Astrocyte (in vitro differentiated cells and primary cell): Measurements from ENCODE around the gene CENPA. TPM values are rescaled to one million over a fixed set of nuclear protein-coding genes. Genes with fewer than 3 reads are reported as not detected.
"Not testable (repeated sequence)": the region's sequence is repeated elsewhere in the genome, so short reads cannot be mapped to it uniquely, and the experiment has no call there.

ENCODE experiments used
- DNase-seq: peaks from one replicate; pipeline ENCODE4 v3.0.0-alpha.2; 2010; ENCODE audit warnings: low read depth
- FAIRE-seq: peaks from 2 replicates; lab custom pipeline; 2011; peaks lifted over from hg19 to GRCh38; lab: Jason Lieb, UNC
- H2AFZ ChIP-seq: 2 replicates; pipeline ENCODE4 v1.6.0; 2012; ENCODE audit warnings: low read depth, low read length, inconsistent platforms
- H3K27ac ChIP-seq: 2 replicates; pipeline ENCODE4 v1.5.1; 2011; ENCODE audit warnings: low read depth, low read length, inconsistent platforms
- H3K27me3 ChIP-seq: 2 replicates; pipeline ENCODE4 v1.6.0; 2011; ENCODE audit warnings: low read length, inconsistent platforms; ENCODE audit not compliant: insufficient read depth
- H3K36me3 ChIP-seq: 2 replicates; pipeline ENCODE4 v1.5.1; 2011; ENCODE audit warnings: low read length, inconsistent platforms; ENCODE audit not compliant: insufficient read depth
- H3K4me1 ChIP-seq: 2 replicates; pipeline ENCODE4 v1.5.1; 2011; ENCODE audit warnings: low read length, inconsistent platforms; ENCODE audit not compliant: insufficient read depth
- H3K4me2 ChIP-seq: 2 replicates; pipeline ENCODE4 v1.6.0; 2012; ENCODE audit warnings: low read length, inconsistent platforms
- H3K4me3 ChIP-seq: 2 replicates; pipeline ENCODE4 v1.5.1; 2011; ENCODE audit warnings: low read depth, mild to moderate bottlenecking, low read length, inconsistent platforms; ENCODE audit not compliant: insufficient read depth
- H3K79me2 ChIP-seq: 2 replicates; pipeline ENCODE4 v1.6.0; 2012; ENCODE audit warnings: mild to moderate bottlenecking, low read length, inconsistent platforms; ENCODE audit not compliant: insufficient read depth
- H3K9ac ChIP-seq: 2 replicates; pipeline ENCODE4 v1.6.0; 2012; ENCODE audit warnings: mild to moderate bottlenecking, low read length, inconsistent platforms
- H3K9me3 ChIP-seq: 2 replicates; pipeline ENCODE4 v1.5.1; 2012; ENCODE audit warnings: low read depth, mild to moderate bottlenecking, low read length, inconsistent platforms; ENCODE audit not compliant: insufficient read depth
- H4K20me1 ChIP-seq: 2 replicates; pipeline ENCODE4 v1.6.0; 2012; ENCODE audit warnings: low read length, inconsistent platforms; ENCODE audit not compliant: insufficient read depth
- H3K27ac Mint-ChIP-seq: one replicate; pipeline ENCODE4 v1.8.0; 2021; ENCODE audit warnings: mild to moderate bottlenecking, mixed read lengths; ENCODE audit not compliant: unreplicated experiment
- H3K27me3 Mint-ChIP-seq: one replicate; pipeline ENCODE4 v1.8.0; 2021; ENCODE audit warnings: low read depth, mixed read lengths; ENCODE audit not compliant: unreplicated experiment
- H3K36me3 Mint-ChIP-seq: one replicate; pipeline ENCODE4 v1.8.0; 2021; ENCODE audit warnings: low read depth, mixed read lengths; ENCODE audit not compliant: unreplicated experiment
- H3K4me1 Mint-ChIP-seq: one replicate; pipeline ENCODE4 v1.8.0; 2021; ENCODE audit warnings: low read depth, mixed read lengths; ENCODE audit not compliant: unreplicated experiment
- H3K4me3 Mint-ChIP-seq: one replicate; pipeline ENCODE4 v1.8.0; 2021; ENCODE audit warnings: mild to moderate bottlenecking, moderate library complexity, mixed read lengths; ENCODE audit not compliant: unreplicated experiment
- H3K9me3 Mint-ChIP-seq: one replicate; pipeline ENCODE4 v1.8.0; 2021; ENCODE audit warnings: mild to moderate bottlenecking, mixed read lengths; ENCODE audit not compliant: unreplicated experiment
- CTCF ChIP-seq: IDR thresholded peaks from 2 replicates; pipeline ENCODE4 v1.5.1; 2011; ENCODE audit warnings: low read depth, mild to moderate bottlenecking, inconsistent platforms, low read length, moderate library complexity; ENCODE audit not compliant: insufficient read depth
- EZH2 ChIP-seq: IDR thresholded peaks from 2 replicates; pipeline ENCODE4 v1.6.1; 2012; ENCODE audit warnings: mild to moderate bottlenecking, low read length, inconsistent platforms; ENCODE audit not compliant: insufficient read depth
- total RNA-seq: library from RNA; stranded (reverse); gene quantifications from 2 replicates; pipeline ENCODE4 v1.2.1, GENCODE V29; 2021

Gene CENPA
- total RNA-seq, 1 donor from 2014 or later = 2.7 TPM

- H3K36me3 Mint-ChIP-seq = no peaks in the 10 kb centered on the region
- H3K9me3 Mint-ChIP-seq = peaks cover 4% of the 10 kb centered on the region
- Histone ChIP-seq H3K4me1 (no peaks in the 10 kb centered on the region), H3K4me2 (no peak overlapping the region), H3K27me3 (peaks cover 13% of the 10 kb centered on the region), H3K36me3 (no peaks in the 10 kb centered on the region), H4K20me1 (no peaks in the 10 kb centered on the region), H3K79me2 (no peaks in the 10 kb centered on the region), H3K9me3 (no peaks in the 10 kb centered on the region), H3K4me3 (no peak overlapping the region), H2AFZ (no peak overlapping the region), H3K27ac (no peak overlapping the region), H3K9ac (no peak overlapping the region)
- FAIRE-seq = no peak
- H3K4me3 Mint-ChIP-seq = no peak overlapping the region
- peaks cover 2% of the 10 kb centered on the region for H3K4me1 Mint-ChIP-seq
- TF ChIP-seq EZH2 = no peak
- no peak for TF ChIP-seq CTCF
- H3K27ac Mint-ChIP-seq = no peak overlapping the region
- DNase-seq = no peak
- H3K27me3 Mint-ChIP-seq = peaks cover 23% of the 10 kb centered on the region
Observed at GRCh38 chr2:26811261-26811660, 25.4 kb downstream of the CENPA start.

- no peaks in the 10 kb centered on the region for H3K36me3 Mint-ChIP-seq
- peaks cover 28% of the 10 kb centered on the region for H3K27me3 Mint-ChIP-seq
- Histone ChIP-seq H3K36me3 (no peaks in the 10 kb centered on the region), H4K20me1 (no peaks in the 10 kb centered on the region), H3K4me3 (no peak overlapping the region), H3K4me1 (no peaks in the 10 kb centered on the region), H3K79me2 (no peaks in the 10 kb centered on the region), H2AFZ (no peak overlapping the region), H3K27me3 (peaks cover 14% of the 10 kb centered on the region), H3K9ac (no peak overlapping the region), H3K9me3 (no peaks in the 10 kb centered on the region), H3K4me2 (no peak overlapping the region), H3K27ac (no peak overlapping the region)
- DNase-seq = no peak
- FAIRE-seq = no peak
- peaks cover 2% of the 10 kb centered on the region for H3K4me1 Mint-ChIP-seq
- TF ChIP-seq CTCF = no peak
- no peak for TF ChIP-seq EZH2
- H3K27ac Mint-ChIP-seq = no peak overlapping the region
- peaks cover 4% of the 10 kb centered on the region for H3K9me3 Mint-ChIP-seq
- H3K4me3 Mint-ChIP-seq = no peak overlapping the region
Observed at GRCh38 chr2:26811791-26812694, 26.2 kb downstream of the CENPA start.

- H3K9me3 ChIP-seq = no peaks in the 10 kb centered on the region
- DNase-seq (no peak), FAIRE-seq (no peak)
- peaks cover 2% of the 10 kb centered on the region for H3K4me1 Mint-ChIP-seq
- no peak overlapping the region for H3K4me2 ChIP-seq
- no peak overlapping the region for H3K9ac ChIP-seq
- no peak overlapping the region for H2AFZ ChIP-seq
- peaks cover 16% of the 10 kb centered on the region for H3K27me3 ChIP-seq
- H3K4me3 Mint-ChIP-seq = no peak overlapping the region
- H4K20me1 ChIP-seq = no peaks in the 10 kb centered on the region
- H3K36me3 Mint-ChIP-seq = no peaks in the 10 kb centered on the region
- H3K79me2 ChIP-seq = no peaks in the 10 kb centered on the region
- no peaks in the 10 kb centered on the region for H3K4me1 ChIP-seq
- H3K36me3 ChIP-seq = no peaks in the 10 kb centered on the region
- no peak overlapping the region for H3K4me3 ChIP-seq
- TF ChIP-seq EZH2 = no peak
- no peak for TF ChIP-seq CTCF
- H3K27ac Mint-ChIP-seq = peak overlapping the region; percentile 18
- H3K27ac ChIP-seq = no peak overlapping the region
- peaks cover 29% of the 10 kb centered on the region for H3K27me3 Mint-ChIP-seq
- H3K9me3 Mint-ChIP-seq = peaks cover 4% of the 10 kb centered on the region
Observed at GRCh38 chr2:26812731-26813130, 26.9 kb downstream of the CENPA start.

GRCh38 chr2:26814072-26814765 lies 28.4 kb downstream of the CENPA start:
- not testable (repeated sequence) for DNase-seq, H2AFZ ChIP-seq, H3K27ac Mint-ChIP-seq, H3K9me3 Mint-ChIP-seq, H3K27ac ChIP-seq, FAIRE-seq, H3K36me3 Mint-ChIP-seq, H3K4me3 ChIP-seq, H3K4me2 ChIP-seq, H3K4me1 ChIP-seq, H3K4me1 Mint-ChIP-seq, H4K20me1 ChIP-seq, H3K9ac ChIP-seq, H3K4me3 Mint-ChIP-seq, H3K36me3 ChIP-seq, H3K9me3 ChIP-seq, H3K79me2 ChIP-seq
- H3K27me3 Mint-ChIP-seq = peaks cover 39% of the 10 kb centered on the region
- H3K27me3 ChIP-seq = peaks cover 21% of the 10 kb centered on the region
